Measurements from ENCODE around the gene HGD.
"Not testable (repeated sequence)": the region's sequence is repeated elsewhere in the genome, so short reads cannot be mapped to it uniquely, and the experiment has no call there.

Gene HGD

GRCh38 chr3:120636795-120637401 lies 45.1 kb downstream of the HGD start:
- no peak for TF ChIP-seq CTCF (IDR thresholded peaks at IDR 0.05; ENCODE audit: borderline replicate concordance, insufficient read depth, low read depth, low read length)
- H3K4me3 ChIP-seq (ENCODE audit: low read depth, low read length), result no peak overlapping the region

GRCh38 chr3:120634539-120634938 lies 47.5 kb downstream of the HGD start:
- no peak for TF ChIP-seq CTCF (IDR thresholded peaks at IDR 0.05; ENCODE audit: borderline replicate concordance, insufficient read depth, low read depth, low read length)
- no peak overlapping the region for H3K4me3 ChIP-seq (ENCODE audit: low read depth, low read length)

GRCh38 chr3:120625159-120625586 lies 56.9 kb downstream of the HGD start:
- no peak overlapping the region for H3K4me3 ChIP-seq (ENCODE audit: low read depth, low read length)
- TF ChIP-seq CTCF (IDR thresholded peaks at IDR 0.05; ENCODE audit: borderline replicate concordance, insufficient read depth, low read depth, low read length), result no peak

- H3K4me3 ChIP-seq (ENCODE audit: low read depth, low read length), result no peak overlapping the region
These were observed 58.3 kb downstream of the HGD start for GRCh38 chr3:120623727-120624093.

GRCh38 chr3:120622870-120623726 lies 58.9 kb downstream of the HGD start:
- 0 out of 2 replicates have a peak, but pooled peaks have one; percentile 16 for TF ChIP-seq CTCF (IDR thresholded peaks at IDR 0.05; ENCODE audit: borderline replicate concordance, insufficient read depth, low read depth, low read length)
- no peak overlapping the region for H3K4me3 ChIP-seq (ENCODE audit: low read depth, low read length)

More at GRCh38 chr3:120623727-120624093, 58.3 kb downstream of the HGD start:
- TF ChIP-seq CTCF (IDR thresholded peaks at IDR 0.05; ENCODE audit: borderline replicate concordance, insufficient read depth, low read depth, low read length), result no peak

GRCh38 chr3:120622457-120622856 lies 59.6 kb downstream of the HGD start:
- H3K4me3 ChIP-seq (ENCODE audit: low read depth, low read length), result no peak overlapping the region
- TF ChIP-seq CTCF (IDR thresholded peaks at IDR 0.05; ENCODE audit: borderline replicate concordance, insufficient read depth, low read depth, low read length), result no peak

GRCh38 chr3:120616745-120617144 lies 65.3 kb downstream of the HGD start:
- H3K4me3 ChIP-seq (ENCODE audit: low read depth, low read length), result not testable (repeated sequence)

All from GM12875 (cell line).